Measurements from ENCODE around the gene IGSF21. TPM values are rescaled to one million over a fixed set of nuclear protein-coding genes. Genes with fewer than 3 reads are reported as not detected.

The IGSF21 gene
- total RNA-seq, 4 donors from 2014 or later: 1.2 to 19.1 (median 1.9) TPM; not detected in 1

DNA sequence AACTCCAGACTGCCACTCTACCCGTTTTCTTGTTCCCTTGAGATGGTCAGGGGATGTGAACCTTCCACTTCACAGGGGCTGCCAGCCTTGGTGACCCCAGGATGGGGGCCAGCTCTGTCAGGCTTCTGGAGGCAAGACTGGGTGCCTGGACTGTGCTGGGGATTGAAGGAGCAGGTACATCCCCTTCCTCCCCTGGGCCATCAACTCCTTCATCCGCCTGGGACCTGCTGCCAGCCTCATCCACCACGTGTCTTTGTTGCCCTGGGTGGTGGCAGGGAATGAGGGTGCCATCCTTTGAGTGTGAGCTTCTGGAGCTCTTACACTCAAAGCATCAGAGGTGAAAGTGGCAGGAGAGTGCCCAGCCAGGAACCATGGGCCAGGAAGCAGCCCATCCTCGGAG lies 139.6 kb downstream of the IGSF21 start:
- Histone ChIP-seq H3K36me3 (no peaks in the 10 kb centered on the region), H3K27me3 (no peaks in the 10 kb centered on the region), H3K9me3 (no peaks in the 10 kb centered on the region), H3K4me3 (no peak overlapping the region), H3K4me1 (no peaks in the 10 kb centered on the region), H3K27ac (no peak overlapping the region)
- no peak for TF ChIP-seq POLR2A (IDR thresholded peaks at IDR 0.05)
- TF ChIP-seq, protein P1, sequence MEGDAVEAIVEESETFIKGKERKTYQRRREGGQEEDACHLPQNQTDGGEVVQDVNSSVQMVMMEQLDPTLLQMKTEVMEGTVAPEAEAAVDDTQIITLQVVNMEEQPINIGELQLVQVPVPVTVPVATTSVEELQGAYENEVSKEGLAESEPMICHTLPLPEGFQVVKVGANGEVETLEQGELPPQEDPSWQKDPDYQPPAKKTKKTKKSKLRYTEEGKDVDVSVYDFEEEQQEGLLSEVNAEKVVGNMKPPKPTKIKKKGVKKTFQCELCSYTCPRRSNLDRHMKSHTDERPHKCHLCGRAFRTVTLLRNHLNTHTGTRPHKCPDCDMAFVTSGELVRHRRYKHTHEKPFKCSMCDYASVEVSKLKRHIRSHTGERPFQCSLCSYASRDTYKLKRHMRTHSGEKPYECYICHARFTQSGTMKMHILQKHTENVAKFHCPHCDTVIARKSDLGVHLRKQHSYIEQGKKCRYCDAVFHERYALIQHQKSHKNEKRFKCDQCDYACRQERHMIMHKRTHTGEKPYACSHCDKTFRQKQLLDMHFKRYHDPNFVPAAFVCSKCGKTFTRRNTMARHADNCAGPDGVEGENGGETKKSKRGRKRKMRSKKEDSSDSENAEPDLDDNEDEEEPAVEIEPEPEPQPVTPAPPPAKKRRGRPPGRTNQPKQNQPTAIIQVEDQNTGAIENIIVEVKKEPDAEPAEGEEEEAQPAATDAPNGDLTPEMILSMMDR (IDR thresholded peaks at IDR 0.05): no peak
- no peak for DNase-seq
- intact Hi-C loops (cut with DNase I; ENCODE audit: low total_unique reads): no loop called here

DNA sequence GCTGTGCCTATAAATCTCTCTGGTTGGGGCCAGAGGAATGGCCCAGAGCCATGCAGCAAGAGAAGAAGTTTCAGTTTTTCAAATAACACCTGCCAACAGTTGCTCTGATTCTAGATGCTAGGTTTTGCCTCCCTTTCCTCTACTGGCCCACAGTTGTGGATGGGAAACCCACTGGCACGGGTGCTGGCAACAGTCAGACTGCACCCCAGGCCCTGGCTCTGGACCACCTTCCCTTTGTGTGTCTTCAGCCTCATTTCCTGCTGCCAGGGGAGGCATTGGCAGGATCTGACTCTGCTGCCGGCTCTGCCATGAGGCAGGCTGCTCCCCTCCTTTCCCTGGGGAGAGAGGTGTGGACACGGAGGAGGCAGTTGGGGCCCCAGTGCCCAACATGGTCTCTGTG lies 142.0 kb downstream of the IGSF21 start:
- intact Hi-C loops (cut with DNase I; ENCODE audit: low total_unique reads): no loop called here
- no peak for DNase-seq
- H3K9me3 ChIP-seq: no peaks in the 10 kb centered on the region
- TF ChIP-seq POLR2A (IDR thresholded peaks at IDR 0.05): no peak
- TF ChIP-seq, protein P1 (IDR thresholded peaks at IDR 0.05): no peak
- H3K27me3 ChIP-seq: no peaks in the 10 kb centered on the region
- H3K4me1 ChIP-seq: no peaks in the 10 kb centered on the region
- no peaks in the 10 kb centered on the region for H3K36me3 ChIP-seq
- no peak overlapping the region for H3K4me3 ChIP-seq
- no peak overlapping the region for H3K27ac ChIP-seq

DNA sequence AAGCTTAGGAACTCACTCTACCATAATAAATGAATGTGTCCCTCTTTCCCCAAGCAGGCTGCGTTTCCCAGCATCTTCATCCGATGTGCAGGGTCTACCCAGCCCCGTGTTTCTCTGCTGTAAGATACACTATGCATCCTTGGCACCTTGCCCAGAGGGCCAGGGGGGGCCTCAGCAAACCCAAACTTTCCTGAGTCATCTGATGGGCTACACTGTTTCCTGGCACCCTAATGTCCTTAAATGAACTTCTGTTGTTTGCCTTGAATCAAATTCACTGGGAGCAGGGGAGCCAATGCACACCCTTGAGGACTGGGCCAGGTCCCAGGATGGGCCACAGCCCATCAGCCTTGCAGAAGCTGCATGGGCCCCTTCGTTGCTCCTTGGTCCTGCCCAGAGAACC lies 145.5 kb downstream of the IGSF21 start:
- DNase-seq: no peak
- Histone ChIP-seq H3K9me3 (no peaks in the 10 kb centered on the region), H3K4me1 (no peaks in the 10 kb centered on the region), H3K36me3 (no peaks in the 10 kb centered on the region), H3K4me3 (no peak overlapping the region), H3K27me3 (no peaks in the 10 kb centered on the region), H3K27ac (no peak overlapping the region)
- intact Hi-C loops (cut with DNase I; ENCODE audit: low total_unique reads): no loop called here
- TF ChIP-seq, protein P1 (IDR thresholded peaks at IDR 0.05): no peak
- TF ChIP-seq POLR2A (IDR thresholded peaks at IDR 0.05): no peak

DNA sequence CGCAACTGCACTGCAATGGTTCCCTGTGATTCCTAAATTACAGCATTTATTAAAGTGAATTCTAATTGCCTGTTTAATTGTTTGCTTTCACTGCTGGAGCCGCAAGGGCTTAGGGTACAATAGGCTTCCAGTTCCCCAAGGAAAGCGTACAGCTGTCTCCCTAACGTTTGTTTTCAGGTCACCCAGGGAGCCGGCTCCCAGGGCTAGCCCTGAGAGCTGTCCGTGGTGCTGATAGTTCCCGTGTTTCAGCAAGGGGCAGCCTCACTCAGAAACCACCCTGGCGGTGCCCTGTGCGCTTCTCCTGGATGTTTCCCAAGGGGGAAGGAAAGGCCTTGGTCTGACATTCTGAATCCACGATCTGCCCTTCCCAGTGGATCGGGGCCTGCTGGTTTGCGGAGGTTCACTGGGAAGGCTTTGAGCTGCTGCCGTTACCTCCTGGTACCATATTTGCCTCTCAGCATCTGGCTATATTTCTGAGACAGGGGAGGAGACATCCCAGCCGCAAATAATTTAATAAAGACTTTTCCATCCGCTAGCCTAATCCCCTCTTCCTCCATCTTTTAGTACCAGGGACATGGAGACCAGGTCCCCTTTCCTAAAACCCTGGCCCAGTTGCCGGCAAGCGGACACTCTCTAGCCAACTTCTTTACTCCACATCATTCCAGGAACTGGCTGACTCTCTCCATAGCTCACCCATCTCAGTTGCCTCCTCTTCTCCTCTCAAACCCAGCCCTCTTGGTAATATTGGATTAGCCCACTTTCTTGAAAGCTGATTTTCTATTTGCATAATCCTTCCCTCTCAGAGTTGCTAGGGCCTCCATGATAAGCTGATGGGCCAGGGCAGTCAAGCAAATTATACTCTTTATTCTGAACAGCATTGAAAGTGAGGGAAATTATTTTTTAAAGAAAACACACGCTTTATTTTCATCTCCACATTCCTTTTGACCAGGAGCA lies 149.0 kb downstream of the IGSF21 start:
- Histone ChIP-seq H3K9me3 (no peaks in the 10 kb centered on the region), H3K36me3 (no peaks in the 10 kb centered on the region), H3K27ac (no peak overlapping the region), H3K4me1 (no peaks in the 10 kb centered on the region), H3K4me3 (no peak overlapping the region), H3K27me3 (no peaks in the 10 kb centered on the region)
- DNase-seq: no peak
- intact Hi-C loops (cut with DNase I; ENCODE audit: low total_unique reads): no loop called here
- no peak for TF ChIP-seq POLR2A (IDR thresholded peaks at IDR 0.05)
- TF ChIP-seq, protein P1 (IDR thresholded peaks at IDR 0.05): no peak

DNA sequence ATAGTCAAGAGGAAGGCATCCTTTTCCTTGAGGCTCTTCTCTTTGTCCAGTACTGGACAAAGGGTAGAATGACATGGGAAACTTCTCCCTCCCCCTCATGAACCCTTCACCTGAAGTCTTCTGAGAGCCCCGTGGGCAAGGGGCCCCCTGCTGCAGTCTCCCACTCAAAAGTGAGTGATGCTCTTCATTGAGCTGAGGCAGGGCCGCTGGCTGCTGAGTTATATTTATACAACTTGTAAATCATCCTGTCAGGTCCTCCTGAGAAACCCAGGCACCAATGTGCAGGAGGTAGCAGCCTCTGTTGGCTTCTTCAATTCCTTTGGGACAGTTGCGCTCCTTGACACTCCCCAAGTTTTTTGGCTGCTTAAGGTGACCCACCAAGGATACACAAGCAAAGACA lies 150.2 kb downstream of the IGSF21 start:
- intact Hi-C loops (cut with DNase I; ENCODE audit: low total_unique reads): no loop called here
- no peaks in the 10 kb centered on the region for H3K27me3 ChIP-seq
- no peaks in the 10 kb centered on the region for H3K9me3 ChIP-seq
- H3K36me3 ChIP-seq: no peaks in the 10 kb centered on the region
- no peak for DNase-seq
- no peak overlapping the region for H3K27ac ChIP-seq
- TF ChIP-seq, protein P1 (IDR thresholded peaks at IDR 0.05): no peak
- TF ChIP-seq POLR2A (IDR thresholded peaks at IDR 0.05): no peak
- no peak overlapping the region for H3K4me3 ChIP-seq
- H3K4me1 ChIP-seq: no peaks in the 10 kb centered on the region
